ENCODE results near the gene ATP6V0B. TPM values are rescaled to one million over a fixed set of nuclear protein-coding genes. Genes with fewer than 3 reads are reported as not detected.

The ATP6V0B gene
- total RNA-seq, 8 experiments from 2014 or later, result 106 to 333 (median 237) TPM

- Histone ChIP-seq H3K4me1 (replicated peaks in 1 of 2) (peaks cover 0 to 2% of the 10 kb centered on the region in 2 donors), H3K4me3 (no peak overlapping the region), H3K27ac (no peak overlapping the region)
- in situ Hi-C loops (cut with MboI; ENCODE audit: low pct_unique_long_range_greater_than_20kb in 2 of 9, low sequenced_read_pairs in 9 of 9, unreplicated experiment in 9 of 9), result no loop called here
- ATAC-seq (replicated peaks in 6 of 8), result no peak
- 42 to 92% (median 82%) methylated on average over 1 to 2 of the region's 2 CpGs; no CpG with 5 or more reads in 2 of the 10 experiments for WGBS, 10 experiments
Measured at GRCh38 chr1:43962324-43962723, 12.4 kb upstream of the ATP6V0B start.

GRCh38 chr1:43963006-43963405 is 11.8 kb upstream of the ATP6V0B start:
- Histone ChIP-seq H3K4me1 (replicated peaks in 1 of 2) (peaks cover 0 to 2% of the 10 kb centered on the region in 2 donors), H3K27ac (no peak overlapping the region), H3K4me3 (no peak overlapping the region)
- no peak for ATAC-seq (replicated peaks in 6 of 8)
- in situ Hi-C loops (cut with MboI; ENCODE audit: low pct_unique_long_range_greater_than_20kb in 2 of 9, low sequenced_read_pairs in 9 of 9, unreplicated experiment in 9 of 9), result no loop called here
- 73 to 100% (median 90%) methylated on average over 2 to 3 of the region's 3 CpGs; no CpG with 5 or more reads in 5 of the 10 experiments for WGBS, 10 experiments

GRCh38 chr1:43963890-43964289 is 10.9 kb upstream of the ATP6V0B start:
- no peak overlapping the region for H3K27ac ChIP-seq
- H3K4me1 ChIP-seq (replicated peaks in 1 of 2), result no peaks in the 10 kb centered on the region
- no peak overlapping the region for H3K4me3 ChIP-seq
- WGBS, 10 experiments, result 79 to 100% (median 93%) methylated on average over 1 to 5 of the region's 5 CpGs; no CpG with 5 or more reads in 1 of the 10 experiments
- in situ Hi-C loops (cut with MboI; ENCODE audit: low pct_unique_long_range_greater_than_20kb in 2 of 9, low sequenced_read_pairs in 9 of 9, unreplicated experiment in 9 of 9), result no loop called here
- no peak for ATAC-seq (replicated peaks in 6 of 8)

- Histone ChIP-seq H3K4me1 (replicated peaks in 1 of 2) (peaks cover 0 to 2% of the 10 kb centered on the region in 2 donors), H3K27ac (no peak overlapping the region), H3K4me3 (no peak overlapping the region)
- WGBS, 10 experiments, result 70 to 100% (median 92%) methylated on average over 1 to 2 of the region's 3 CpGs; no CpG with 5 or more reads in 5 of the 10 experiments
- in situ Hi-C loops (cut with MboI; ENCODE audit: low pct_unique_long_range_greater_than_20kb in 2 of 9, low sequenced_read_pairs in 9 of 9, unreplicated experiment in 9 of 9), result no loop called here
- no peak for ATAC-seq (replicated peaks in 6 of 8)
Measured at GRCh38 chr1:43965316-43965715, 9.4 kb upstream of the ATP6V0B start.

GRCh38 chr1:43968348-43968948 is 6.3 kb upstream of the ATP6V0B start:
- in situ Hi-C loops (cut with MboI; ENCODE audit: low pct_unique_long_range_greater_than_20kb in 2 of 9, low sequenced_read_pairs in 9 of 9, unreplicated experiment in 9 of 9), result no loop called here
- no peak overlapping the region for H3K4me3 ChIP-seq
- WGBS, 10 experiments, result 72 to 100% (median 93%) methylated on average over 1 to 5 of the region's 6 CpGs; no CpG with 5 or more reads in 4 of the 10 experiments
- ATAC-seq (replicated peaks in 6 of 8), result no peak
- peaks cover 4 to 9% of the 10 kb centered on the region in 2 donors for H3K4me1 ChIP-seq (replicated peaks in 1 of 2)
- no peak overlapping the region for H3K27ac ChIP-seq

GRCh38 chr1:43969416-43969745 is 5.4 kb upstream of the ATP6V0B start:
- Histone ChIP-seq H3K27ac (no peak overlapping the region), H3K4me3 (peak overlapping the region; percentile 16 to 91 (median 70)), H3K4me1 (replicated peaks in 1 of 2) (peaks cover 8 to 12% of the 10 kb centered on the region in 2 donors)
- no peak for ATAC-seq (replicated peaks in 6 of 8)
- in situ Hi-C loops (cut with MboI; ENCODE audit: low pct_unique_long_range_greater_than_20kb in 2 of 9, low sequenced_read_pairs in 9 of 9, unreplicated experiment in 9 of 9), result no loop called here
- WGBS, 10 experiments, result 33 to 100% (median 58%) methylated on average over 1 to 7 of the region's 7 CpGs; no CpG with 5 or more reads in 4 of the 10 experiments

- WGBS, 10 experiments, result 0 to 1% (median 0%) methylated on average over 2 to 27 of the region's 47 CpGs; no CpG with 5 or more reads in 5 of the 10 experiments
- ATAC-seq (replicated peaks in 6 of 8), result peak; percentile 80 to 92 (median 90)
- H3K4me3 ChIP-seq, result peak within 1 kb of the TSS; percentile 70 to 91 (median 82)
- in situ Hi-C loops (cut with MboI; ENCODE audit: low pct_unique_long_range_greater_than_20kb in 2 of 9, low sequenced_read_pairs in 9 of 9, unreplicated experiment in 9 of 9), result no loop called here
- H3K27ac ChIP-seq, result peak within 1 kb of the TSS; percentile 51 to 82
- H3K4me1 ChIP-seq (replicated peaks in 1 of 2), result peaks cover 8 to 12% of the 10 kb centered on the region in 2 donors
Measured at GRCh38 chr1:43969746-43970466, 4.9 kb upstream of the ATP6V0B start, which contains the start of gene DPH2. DPH2 (plus strand) TSS chr1:43970010; CDS start chr1:43970176, 166 bp downstream.

- peaks cover 8 to 12% of the 10 kb centered on the region in 2 donors for H3K4me1 ChIP-seq (replicated peaks in 1 of 2)
- 0 to 66% (median 26%) methylated on average over 2 to 4 of the region's 5 CpGs; no CpG with 5 or more reads in 5 of the 10 experiments for WGBS, 10 experiments
- H3K4me3 ChIP-seq, result peak overlapping the region; percentile 70 to 91 (median 82)
- in situ Hi-C loops (cut with MboI; ENCODE audit: low pct_unique_long_range_greater_than_20kb in 2 of 9, low sequenced_read_pairs in 9 of 9, unreplicated experiment in 9 of 9), result no loop called here
- peak overlapping the region; percentile 51 to 82 for H3K27ac ChIP-seq
- no peak for ATAC-seq (replicated peaks in 6 of 8)
Measured at GRCh38 chr1:43970502-43970901, 4.3 kb upstream of the ATP6V0B start.

- WGBS, 10 experiments, result 80 to 92% (median 86%) methylated on average over 1 to 9 of the region's 9 CpGs; no CpG with 5 or more reads in 4 of the 10 experiments
- in situ Hi-C loops (cut with MboI; ENCODE audit: low pct_unique_long_range_greater_than_20kb in 2 of 9, low sequenced_read_pairs in 9 of 9, unreplicated experiment in 9 of 9), result no loop called here
- H3K4me3 ChIP-seq, result peak overlapping the region; percentile 70 to 91 (median 82)
Measured at GRCh38 chr1:43970911-43971310, 3.8 kb upstream of the ATP6V0B start.

GRCh38 chr1:43971336-43971980 is 3.3 kb upstream of the ATP6V0B start:
- peaks cover 16 to 20% of the 10 kb centered on the region in 2 donors for H3K4me1 ChIP-seq (replicated peaks in 1 of 2)
- ATAC-seq (replicated peaks in 6 of 8), result no peak
- WGBS, 10 experiments, result 84 to 100% (median 92%) methylated on average over 3 to 7 of the region's 17 CpGs; no CpG with 5 or more reads in 6 of the 10 experiments
- no peak overlapping the region for H3K27ac ChIP-seq
- no peak overlapping the region for H3K4me3 ChIP-seq
- in situ Hi-C loops (cut with MboI; ENCODE audit: low pct_unique_long_range_greater_than_20kb in 2 of 9, low sequenced_read_pairs in 9 of 9, unreplicated experiment in 9 of 9), result no loop called here

More at GRCh38 chr1:43970911-43971310, 3.8 kb upstream of the ATP6V0B start:
- no peak for ATAC-seq (replicated peaks in 6 of 8)
- peaks cover 11 to 15% of the 10 kb centered on the region in 2 donors for H3K4me1 ChIP-seq (replicated peaks in 1 of 2)
- no peak overlapping the region for H3K27ac ChIP-seq

GRCh38 chr1:43973981-43974442 is 748 bp upstream of the ATP6V0B start:
- peaks cover 28 to 43% of the 10 kb centered on the region in 2 donors for H3K4me1 ChIP-seq (replicated peaks in 1 of 2)
- WGBS, 10 experiments, result 34 to 86% (median 55%) methylated on average over 1 to 9 of the region's 9 CpGs
- ATAC-seq (replicated peaks in 6 of 8), result no peak
- peak overlapping the region in 1 of 2 donors; percentile 88 for H3K27ac ChIP-seq
- H3K4me3 ChIP-seq, result peak overlapping the region; percentile 69 to 92 (median 78)
- in situ Hi-C loops (cut with MboI; ENCODE audit: low pct_unique_long_range_greater_than_20kb in 2 of 9, low sequenced_read_pairs in 9 of 9, unreplicated experiment in 9 of 9), result no loop called here

- Histone ChIP-seq H3K27ac (peak overlapping the region; percentile 82 to 88), H3K4me3 (peak overlapping the region; percentile 69 to 92 (median 78)), H3K4me1 (replicated peaks in 1 of 2) (peaks cover 33 to 45% of the 10 kb centered on the region in 2 donors)
- 0 to 17% (median 5%) methylated on average over 1 to 26 of the region's 34 CpGs; no CpG with 5 or more reads in 3 of the 10 experiments for WGBS, 10 experiments
- in situ Hi-C loops (cut with MboI; ENCODE audit: low pct_unique_long_range_greater_than_20kb in 2 of 9, low sequenced_read_pairs in 9 of 9, unreplicated experiment in 9 of 9), result no loop called here
- peak in 2 of 8 experiments; percentile 2 to 7 for ATAC-seq (replicated peaks in 6 of 8)
Measured at GRCh38 chr1:43975249-43975961, 645 bp downstream of the ATP6V0B start.
